GM12864 (cell line): ENCODE measurements around the gene CDKAL1.

Experiments
- DNase-seq: peaks from one replicate; pipeline ENCODE4 v3.0.0-alpha.2; 2011; ENCODE audit warnings: low read depth
- H3K4me3 ChIP-seq: 2 replicates; pipeline ENCODE4 v1.5.1; 2011; ENCODE audit warnings: mild to moderate bottlenecking, low read depth, low read length, control low read depth
- CTCF ChIP-seq: IDR thresholded peaks from 2 replicates; pipeline ENCODE4 v1.5.1; 2011; ENCODE audit warnings: low read depth, mild to moderate bottlenecking, moderate library complexity, low read length, control low read depth, inconsistent platforms; ENCODE audit errors: missing control alignments

CDKAL1 gene

GRCh38 chr6:20931093-20931492, 396.8 kb downstream of the CDKAL1 start:
- H3K4me3 ChIP-seq: no peak overlapping the region
- DNase-seq: no peak
- no peak for TF ChIP-seq CTCF

GRCh38 chr6:20931772-20932171, 397.5 kb downstream of the CDKAL1 start:
- TF ChIP-seq CTCF: no peak
- DNase-seq: no peak
- no peak overlapping the region for H3K4me3 ChIP-seq

GRCh38 chr6:20932284-20932683, 398.0 kb downstream of the CDKAL1 start:
- DNase-seq: no peak
- no peak for TF ChIP-seq CTCF
- no peak overlapping the region for H3K4me3 ChIP-seq

GRCh38 chr6:20933057-20933788, 399.0 kb downstream of the CDKAL1 start:
- H3K4me3 ChIP-seq: no peak overlapping the region
- TF ChIP-seq CTCF: no peak
- no peak for DNase-seq

GRCh38 chr6:20936949-20937348, 402.7 kb downstream of the CDKAL1 start:
- no peak for DNase-seq
- no peak overlapping the region for H3K4me3 ChIP-seq
- no peak for TF ChIP-seq CTCF

- no peak overlapping the region for H3K4me3 ChIP-seq
- no peak for DNase-seq
- no peak for TF ChIP-seq CTCF
Measured at GRCh38 chr6:20939161-20939775, 405.0 kb downstream of the CDKAL1 start.

GRCh38 chr6:20943040-20943627, 408.9 kb downstream of the CDKAL1 start:
- TF ChIP-seq CTCF: no peak

More at GRCh38 chr6:20943040-20943627, 408.9 kb downstream of the CDKAL1 start:
- H3K4me3 ChIP-seq: no peak overlapping the region
- no peak for DNase-seq
